ENCODE results near the gene IL33. TPM values are rescaled to one million over a fixed set of nuclear protein-coding genes. Genes with fewer than 3 reads are reported as not detected.

The IL33 gene
- total RNA-seq, 4 donors from 2014 or later, result 2.2 to 25.1 (median 6.3) TPM

DNA sequence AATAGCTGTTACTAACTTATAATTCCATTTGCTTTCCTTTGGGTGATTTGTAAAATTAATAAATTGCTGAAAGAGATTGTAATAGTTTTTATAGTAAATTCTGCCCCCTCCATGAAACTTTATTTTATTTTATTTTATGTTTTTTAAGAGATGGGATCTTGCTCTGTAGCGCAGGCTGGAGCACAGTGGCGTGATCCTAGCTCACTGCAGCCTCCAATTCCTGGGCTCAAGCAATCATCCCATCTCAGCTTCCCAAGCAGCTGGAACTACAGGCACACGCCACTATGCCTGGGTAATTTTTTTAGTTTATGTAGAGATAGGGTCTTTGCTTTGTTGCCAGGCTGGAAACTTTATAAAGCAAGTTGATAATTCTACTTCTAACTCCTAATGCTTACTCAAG, 395 bp downstream of the IL33 start:
- intact Hi-C loops (cut with DNase I; ENCODE audit: low total_unique reads) (no loop called here), in situ Hi-C loops (cut with MboI; ENCODE audit: low pct_ligation_motif_present in 1 of 4, low pct_unique_long_range_greater_than_20kb in 1 of 4, low sequenced_read_pairs in 3 of 4) (no loop called here)
- H3K4me3 ChIP-seq, result peak overlapping the region in 2 of 4 donors; percentile 7 to 30
- 79 to 81% methylated on average over 2 to 3 of the region's 3 CpGs for WGBS, 2 donors (ENCODE audit: low coverage in 1 of 2)
- no peaks in the 10 kb centered on the region for H3K36me3 ChIP-seq
- peak overlapping the region; percentile 43 to 78 (median 70) for H3K27ac ChIP-seq
- no peak for DNase-seq
- H3K4me1 ChIP-seq, result peaks cover 0 to 18% (median 7%) of the 10 kb centered on the region in 4 donors
- H3K27me3 ChIP-seq, result no peaks in the 10 kb centered on the region
- TF ChIP-seq EP300 (IDR thresholded peaks at IDR 0.05; ENCODE audit: low read depth) (no peak), CTCF (IDR thresholded peaks at IDR 0.05) (no peak), POLR2AphosphoS5 (IDR thresholded peaks at IDR 0.05) (no peak), POLR2A (IDR thresholded peaks at IDR 0.05) (no peak)
- no peaks in the 10 kb centered on the region for H3K9me3 ChIP-seq

DNA sequence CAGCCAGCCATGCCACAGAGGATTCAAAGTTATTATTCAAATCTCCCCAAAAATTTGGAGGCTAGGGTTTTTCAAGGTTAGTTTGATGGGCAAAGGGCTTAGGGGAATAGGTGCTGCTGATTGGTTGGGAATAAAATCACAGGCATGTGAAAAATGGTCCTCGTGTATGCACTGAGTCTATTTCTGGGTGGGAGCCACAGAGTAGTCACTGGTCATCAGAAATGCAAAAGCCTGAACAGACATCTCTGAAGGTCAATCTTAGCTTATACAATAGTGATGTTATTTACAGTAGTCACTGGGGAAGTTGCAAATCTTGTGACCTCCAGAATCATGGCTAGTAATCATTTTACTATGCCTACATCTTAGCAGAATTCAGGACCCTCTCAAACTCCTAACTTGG, 1.3 kb downstream of the IL33 start:
- 71% methylated on average over 1 of the region's 1 CpG; no CpG with 5 or more reads in 1 of the 2 donors for WGBS, 2 donors (ENCODE audit: low coverage in 1 of 2)
- intact Hi-C loops (cut with DNase I; ENCODE audit: low total_unique reads), result no loop called here
- H3K4me3 ChIP-seq, result peak overlapping the region in 1 of 4 donors; percentile 30
- TF ChIP-seq POLR2AphosphoS5 (IDR thresholded peaks at IDR 0.05), result no peak
- H3K27me3 ChIP-seq, result no peaks in the 10 kb centered on the region
- no peak for DNase-seq
- H3K36me3 ChIP-seq, result no peaks in the 10 kb centered on the region
- H3K9me3 ChIP-seq, result no peaks in the 10 kb centered on the region
- in situ Hi-C loops (cut with MboI; ENCODE audit: low pct_ligation_motif_present in 1 of 4, low pct_unique_long_range_greater_than_20kb in 1 of 4, low sequenced_read_pairs in 3 of 4), result no loop called here
- peaks cover 0 to 18% (median 7%) of the 10 kb centered on the region in 4 donors for H3K4me1 ChIP-seq
- peak overlapping the region; percentile 43 to 78 (median 70) for H3K27ac ChIP-seq

- H3K9me3 ChIP-seq, result no peaks in the 10 kb centered on the region
- H3K4me1 ChIP-seq, result peaks cover 0 to 21% (median 7%) of the 10 kb centered on the region in 4 donors
- 31 to 39% methylated on average over 3 of the region's 3 CpGs for WGBS, 2 donors (ENCODE audit: low coverage in 1 of 2)
- H3K27me3 ChIP-seq, result no peaks in the 10 kb centered on the region
- TF ChIP-seq CTCF (IDR thresholded peaks at IDR 0.05), result no peak
- no peak for TF ChIP-seq POLR2AphosphoS5 (IDR thresholded peaks at IDR 0.05)
- no peak for TF ChIP-seq POLR2A (IDR thresholded peaks at IDR 0.05)
- TF ChIP-seq EP300 (IDR thresholded peaks at IDR 0.05; ENCODE audit: low read depth), result no peak
- intact Hi-C loops (cut with DNase I; ENCODE audit: low total_unique reads), result no loop called here
- no peaks in the 10 kb centered on the region for H3K36me3 ChIP-seq
- no peak for DNase-seq
- H3K4me3 ChIP-seq, result peak overlapping the region in 1 of 4 donors; percentile 30
- in situ Hi-C loops (cut with MboI; ENCODE audit: low pct_ligation_motif_present in 1 of 4, low pct_unique_long_range_greater_than_20kb in 1 of 4, low sequenced_read_pairs in 3 of 4), result no loop called here
- peak overlapping the region; percentile 43 to 78 (median 70) for H3K27ac ChIP-seq
Observed at GRCh38 chr9:6218099-6218502, 2.5 kb downstream of the IL33 start.

DNA sequence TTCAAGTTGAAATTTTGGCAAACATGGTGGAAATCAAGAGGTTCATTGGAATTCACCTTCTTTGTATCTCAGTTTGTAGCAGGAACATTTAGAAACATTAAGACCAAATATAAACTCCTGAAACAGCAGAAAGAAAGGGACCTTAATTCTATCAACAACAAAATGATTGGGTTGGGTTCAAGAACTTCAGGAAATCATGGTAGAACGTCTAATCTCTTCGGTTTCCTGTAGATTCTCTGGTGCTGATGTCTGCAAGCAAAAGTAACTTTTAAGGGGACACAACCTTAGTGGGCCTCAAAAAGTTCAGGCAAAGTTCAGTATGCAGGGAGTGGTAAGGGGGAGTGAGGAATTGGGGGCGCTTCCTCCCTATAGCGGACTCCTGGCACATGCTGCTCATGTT, 3.4 kb downstream of the IL33 start:
- Histone ChIP-seq H3K27me3 (no peaks in the 10 kb centered on the region), H3K4me1 (peaks cover 0 to 21% (median 7%) of the 10 kb centered on the region in 4 donors), H3K36me3 (no peaks in the 10 kb centered on the region), H3K27ac (peak overlapping the region in 3 of 4 donors; percentile 30 to 56 (median 47)), H3K9me3 (no peaks in the 10 kb centered on the region), H3K4me3 (no peak overlapping the region)
- in situ Hi-C loops (cut with MboI; ENCODE audit: low pct_ligation_motif_present in 1 of 4, low pct_unique_long_range_greater_than_20kb in 1 of 4, low sequenced_read_pairs in 3 of 4), result no loop called here
- 87 to 94% methylated on average over 3 to 4 of the region's 4 CpGs for WGBS, 2 donors (ENCODE audit: low coverage in 1 of 2)
- no peak for TF ChIP-seq EP300 (IDR thresholded peaks at IDR 0.05; ENCODE audit: low read depth)
- TF ChIP-seq POLR2A (IDR thresholded peaks at IDR 0.05), result no peak
- no peak for TF ChIP-seq CTCF (IDR thresholded peaks at IDR 0.05)
- TF ChIP-seq POLR2AphosphoS5 (IDR thresholded peaks at IDR 0.05), result no peak
- intact Hi-C loops (cut with DNase I; ENCODE audit: low total_unique reads), result no loop called here
- DNase-seq, result no peak

- peaks cover 0 to 21% (median 5%) of the 10 kb centered on the region in 4 donors for H3K4me1 ChIP-seq
- no peaks in the 10 kb centered on the region for H3K36me3 ChIP-seq
- intact Hi-C loops (cut with DNase I; ENCODE audit: low total_unique reads), result loop anchor here (5.0 kb wide), 1 partner anchor 632 kb away; no protein-coding TSS in a partner anchor
- H3K9me3 ChIP-seq, result no peaks in the 10 kb centered on the region
- no peak overlapping the region for H3K4me3 ChIP-seq
- H3K27ac ChIP-seq, result peak overlapping the region; percentile 28 to 56 (median 38)
- 89 to 100% methylated on average over 2 of the region's 2 CpGs for WGBS, 2 donors (ENCODE audit: low coverage in 1 of 2)
- TF ChIP-seq CTCF (IDR thresholded peaks at IDR 0.05) (no peak), EP300 (IDR thresholded peaks at IDR 0.05; ENCODE audit: low read depth) (no peak), POLR2AphosphoS5 (IDR thresholded peaks at IDR 0.05) (no peak), POLR2A (IDR thresholded peaks at IDR 0.05) (no peak)
- no peak for DNase-seq
- no peaks in the 10 kb centered on the region for H3K27me3 ChIP-seq
- in situ Hi-C loops (cut with MboI; ENCODE audit: low pct_ligation_motif_present in 1 of 4, low pct_unique_long_range_greater_than_20kb in 1 of 4, low sequenced_read_pairs in 3 of 4), result no loop called here
Observed at GRCh38 chr9:6219981-6220380, 4.4 kb downstream of the IL33 start.
